ENCODE data around the gene HTATSF1. TPM values are rescaled to one million over a fixed set of nuclear protein-coding genes. Genes with fewer than 3 reads are reported as not detected.

Gene HTATSF1
- total and polyA plus RNA-seq, 10 of the 15 experiments (the other 5 are each of a cell fraction or from before 2014, with no cell fraction given), result 1.9 to 59.8 (median 28.3) TPM

DNA sequence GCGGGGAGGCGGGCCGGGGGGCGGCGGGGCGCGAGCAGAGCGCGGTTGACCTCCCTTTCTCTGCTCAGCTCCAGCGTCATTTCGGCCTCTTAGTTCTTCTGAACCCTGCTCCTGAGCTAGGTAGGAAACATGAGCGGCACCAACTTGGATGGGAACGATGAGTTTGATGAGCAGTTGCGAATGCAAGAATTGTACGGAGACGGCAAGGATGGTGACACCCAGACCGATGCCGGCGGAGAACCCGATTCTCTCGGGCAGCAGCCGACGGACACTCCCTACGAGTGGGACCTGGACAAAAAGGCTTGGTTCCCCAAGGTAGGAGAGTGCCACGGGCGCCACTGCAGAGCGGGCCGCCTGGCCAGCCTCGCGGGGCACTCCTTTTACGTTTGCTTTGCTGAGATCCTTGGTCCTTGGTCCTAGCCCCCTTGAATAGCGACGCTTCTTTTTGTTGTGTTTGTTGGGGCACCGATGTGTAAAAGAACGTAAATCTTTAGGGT, at the start of gene HTATSF1 (continued):
- TF ChIP-seq, protein P1, sequence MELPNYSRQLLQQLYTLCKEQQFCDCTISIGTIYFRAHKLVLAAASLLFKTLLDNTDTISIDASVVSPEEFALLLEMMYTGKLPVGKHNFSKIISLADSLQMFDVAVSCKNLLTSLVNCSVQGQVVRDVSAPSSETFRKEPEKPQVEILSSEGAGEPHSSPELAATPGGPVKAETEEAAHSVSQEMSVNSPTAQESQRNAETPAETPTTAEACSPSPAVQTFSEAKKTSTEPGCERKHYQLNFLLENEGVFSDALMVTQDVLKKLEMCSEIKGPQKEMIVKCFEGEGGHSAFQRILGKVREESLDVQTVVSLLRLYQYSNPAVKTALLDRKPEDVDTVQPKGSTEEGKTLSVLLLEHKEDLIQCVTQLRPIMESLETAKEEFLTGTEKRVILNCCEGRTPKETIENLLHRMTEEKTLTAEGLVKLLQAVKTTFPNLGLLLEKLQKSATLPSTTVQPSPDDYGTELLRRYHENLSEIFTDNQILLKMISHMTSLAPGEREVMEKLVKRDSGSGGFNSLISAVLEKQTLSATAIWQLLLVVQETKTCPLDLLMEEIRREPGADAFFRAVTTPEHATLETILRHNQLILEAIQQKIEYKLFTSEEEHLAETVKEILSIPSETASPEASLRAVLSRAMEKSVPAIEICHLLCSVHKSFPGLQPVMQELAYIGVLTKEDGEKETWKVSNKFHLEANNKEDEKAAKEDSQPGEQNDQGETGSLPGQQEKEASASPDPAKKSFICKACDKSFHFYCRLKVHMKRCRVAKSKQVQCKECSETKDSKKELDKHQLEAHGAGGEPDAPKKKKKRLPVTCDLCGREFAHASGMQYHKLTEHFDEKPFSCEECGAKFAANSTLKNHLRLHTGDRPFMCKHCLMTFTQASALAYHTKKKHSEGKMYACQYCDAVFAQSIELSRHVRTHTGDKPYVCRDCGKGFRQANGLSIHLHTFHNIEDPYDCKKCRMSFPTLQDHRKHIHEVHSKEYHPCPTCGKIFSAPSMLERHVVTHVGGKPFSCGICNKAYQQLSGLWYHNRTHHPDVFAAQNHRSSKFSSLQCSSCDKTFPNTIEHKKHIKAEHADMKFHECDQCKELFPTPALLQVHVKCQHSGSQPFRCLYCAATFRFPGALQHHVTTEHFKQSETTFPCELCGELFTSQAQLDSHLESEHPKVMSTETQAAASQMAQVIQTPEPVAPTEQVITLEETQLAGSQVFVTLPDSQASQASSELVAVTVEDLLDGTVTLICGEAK (IDR thresholded peaks at IDR 0.05; ENCODE audit: borderline replicate concordance), result no peak
- TF ChIP-seq KDM1A (IDR thresholded peaks at IDR 0.05; ENCODE audit: borderline replicate concordance) (no peak), POLR2AphosphoS5 (IDR thresholded peaks at IDR 0.05; ENCODE audit: low read length) (peak; percentile 8; the same call in 1 of the 2 replicates), SRF (IDR thresholded peaks at IDR 0.05; ENCODE audit: low read depth in 2 of 2, low read length in 2 of 2) (no peak)
- TF ChIP-seq, protein P2, sequence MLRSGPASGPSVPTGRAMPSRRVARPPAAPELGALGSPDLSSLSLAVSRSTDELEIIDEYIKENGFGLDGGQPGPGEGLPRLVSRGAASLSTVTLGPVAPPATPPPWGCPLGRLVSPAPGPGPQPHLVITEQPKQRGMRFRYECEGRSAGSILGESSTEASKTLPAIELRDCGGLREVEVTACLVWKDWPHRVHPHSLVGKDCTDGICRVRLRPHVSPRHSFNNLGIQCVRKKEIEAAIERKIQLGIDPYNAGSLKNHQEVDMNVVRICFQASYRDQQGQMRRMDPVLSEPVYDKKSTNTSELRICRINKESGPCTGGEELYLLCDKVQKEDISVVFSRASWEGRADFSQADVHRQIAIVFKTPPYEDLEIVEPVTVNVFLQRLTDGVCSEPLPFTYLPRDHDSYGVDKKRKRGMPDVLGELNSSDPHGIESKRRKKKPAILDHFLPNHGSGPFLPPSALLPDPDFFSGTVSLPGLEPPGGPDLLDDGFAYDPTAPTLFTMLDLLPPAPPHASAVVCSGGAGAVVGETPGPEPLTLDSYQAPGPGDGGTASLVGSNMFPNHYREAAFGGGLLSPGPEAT (IDR thresholded peaks at IDR 0.05; ENCODE audit: low read depth), result no peak

DNA sequence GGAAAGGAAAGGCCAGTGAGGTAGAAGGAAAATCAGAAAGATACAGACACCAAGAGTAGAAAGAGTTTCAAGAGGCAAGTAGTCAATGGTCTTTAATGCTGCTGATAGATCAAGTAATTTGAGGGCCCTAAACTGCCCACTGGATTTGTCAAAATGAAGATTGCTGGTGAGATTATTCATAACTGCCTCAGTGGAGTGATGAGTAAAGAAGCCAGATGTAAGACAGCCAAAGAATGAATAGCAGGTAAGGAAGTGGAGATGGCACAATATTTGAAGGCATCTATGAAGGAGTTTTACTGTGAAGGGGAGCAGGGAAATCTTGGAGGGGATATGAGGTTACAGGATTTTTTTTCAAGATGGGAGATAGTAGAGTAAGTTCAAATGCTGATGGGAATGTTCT, 49.4 kb upstream of the HTATSF1 start:
- ATAC-seq (no peak), FAIRE-seq (no peak), DNase-seq (ENCODE audit: low read depth, low spot score) (no peak)
- CTCF ChIA-PET, result no interaction called here
- Histone ChIP-seq H3K4me1 (ENCODE audit: control insufficient read depth, insufficient read depth, low read length) (no peaks in the 10 kb centered on the region), H3K4me3 (no peak overlapping the region), H3K27ac (ENCODE audit: control insufficient read depth, insufficient read depth) (no peak overlapping the region), H3K36me3 (ENCODE audit: control insufficient read depth in 2 of 2, insufficient read depth in 2 of 2, low read length in 1 of 2) (no peaks in the 10 kb centered on the region), H3K9ac (ENCODE audit: control insufficient read depth, insufficient read depth, low read length) (no peak overlapping the region), H3K4me2 (ENCODE audit: control insufficient read depth, insufficient read depth) (no peak overlapping the region), H3K79me2 (ENCODE audit: control insufficient read depth, insufficient read depth, low read length) (no peaks in the 10 kb centered on the region), H2AFZ (ENCODE audit: control insufficient read depth, low read depth, low read length) (no peak overlapping the region), H4K20me1 (ENCODE audit: control insufficient read depth, insufficient read depth) (no peaks in the 10 kb centered on the region), H3K27me3 (replicated peaks in 1 of 2; ENCODE audit: control insufficient read depth in 2 of 2, insufficient read depth in 2 of 2, low read length in 1 of 2) (no peaks in the 10 kb centered on the region), H3K9me3 (replicated peaks; ENCODE audit: control insufficient read depth, insufficient read depth, low read length) (no peaks in the 10 kb centered on the region)
- POLR2A ChIA-PET, result no interaction called here
- in situ Hi-C loops (cut with MboI) (no loop called here), intact Hi-C loops (cut with micrococcal nuclease; ENCODE audit: unreplicated experiment) (no loop called here)
- SMC1A ChIA-PET (ENCODE audit: uncharacterized antibody, unreplicated experiment), result no interaction called here
- RAD21 ChIA-PET (ENCODE audit: unreplicated experiment), result no interaction called here
- no TSS peak for BruUV-seq (replicated peaks)
- TF ChIP-seq JUNB (IDR thresholded peaks at IDR 0.05), result no peak
- TF ChIP-seq YBX1 (IDR thresholded peaks at IDR 0.05), result no peak
- no peak for TF ChIP-seq SP1 (IDR thresholded peaks at IDR 0.05; ENCODE audit: low read depth, low read length)
- no peak for TF ChIP-seq NFIC (IDR thresholded peaks at IDR 0.05; ENCODE audit: low read depth, low read length)
- TF ChIP-seq ETV6 (conservative IDR thresholded peaks at IDR 0.05 in 1 of 2, IDR thresholded peaks at IDR 0.05 in 1 of 2; ENCODE audit: borderline replicate concordance in 1 of 2, low read depth in 1 of 2), result no peak
- no peak for TF ChIP-seq RAD51 (IDR thresholded peaks at IDR 0.05)
- TF ChIP-seq, protein P3, sequence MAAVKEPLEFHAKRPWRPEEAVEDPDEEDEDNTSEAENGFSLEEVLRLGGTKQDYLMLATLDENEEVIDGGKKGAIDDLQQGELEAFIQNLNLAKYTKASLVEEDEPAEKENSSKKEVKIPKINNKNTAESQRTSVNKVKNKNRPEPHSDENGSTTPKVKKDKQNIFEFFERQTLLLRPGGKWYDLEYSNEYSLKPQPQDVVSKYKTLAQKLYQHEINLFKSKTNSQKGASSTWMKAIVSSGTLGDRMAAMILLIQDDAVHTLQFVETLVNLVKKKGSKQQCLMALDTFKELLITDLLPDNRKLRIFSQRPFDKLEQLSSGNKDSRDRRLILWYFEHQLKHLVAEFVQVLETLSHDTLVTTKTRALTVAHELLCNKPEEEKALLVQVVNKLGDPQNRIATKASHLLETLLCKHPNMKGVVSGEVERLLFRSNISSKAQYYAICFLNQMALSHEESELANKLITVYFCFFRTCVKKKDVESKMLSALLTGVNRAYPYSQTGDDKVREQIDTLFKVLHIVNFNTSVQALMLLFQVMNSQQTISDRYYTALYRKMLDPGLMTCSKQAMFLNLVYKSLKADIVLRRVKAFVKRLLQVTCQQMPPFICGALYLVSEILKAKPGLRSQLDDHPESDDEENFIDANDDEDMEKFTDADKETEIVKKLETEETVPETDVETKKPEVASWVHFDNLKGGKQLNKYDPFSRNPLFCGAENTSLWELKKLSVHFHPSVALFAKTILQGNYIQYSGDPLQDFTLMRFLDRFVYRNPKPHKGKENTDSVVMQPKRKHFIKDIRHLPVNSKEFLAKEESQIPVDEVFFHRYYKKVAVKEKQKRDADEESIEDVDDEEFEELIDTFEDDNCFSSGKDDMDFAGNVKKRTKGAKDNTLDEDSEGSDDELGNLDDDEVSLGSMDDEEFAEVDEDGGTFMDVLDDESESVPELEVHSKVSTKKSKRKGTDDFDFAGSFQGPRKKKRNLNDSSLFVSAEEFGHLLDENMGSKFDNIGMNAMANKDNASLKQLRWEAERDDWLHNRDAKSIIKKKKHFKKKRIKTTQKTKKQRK (IDR thresholded peaks at IDR 0.05; ENCODE audit: low read depth, low read length), result no peak
- no peak for TF ChIP-seq ZNF24 (IDR thresholded peaks at IDR 0.05)

Data from GM12878 (cell line).